GM04504 (cell line): ENCODE results near the gene PACRG.

Experiments
- DNase-seq: peaks from one replicate; pipeline ENCODE4 v3.0.0-alpha.2; 2012; ENCODE audit warnings: low read depth

PACRG gene

GRCh38 chr6:163288915-163289314, 561.1 kb downstream of the PACRG start:
- no peak for DNase-seq

GRCh38 chr6:163289447-163289846, 561.7 kb downstream of the PACRG start:
- no peak for DNase-seq

- DNase-seq, result no peak
Measured at GRCh38 chr6:163290545-163291274, 562.9 kb downstream of the PACRG start.

- no peak for DNase-seq
Measured at GRCh38 chr6:163291622-163292021, 563.8 kb downstream of the PACRG start.

- no peak for DNase-seq
Measured at GRCh38 chr6:163293286-163293685, 565.5 kb downstream of the PACRG start.

GRCh38 chr6:163294734-163295133, 567.0 kb downstream of the PACRG start:
- DNase-seq, result no peak

- no peak for DNase-seq
Measured at GRCh38 chr6:163296835-163297519, 569.2 kb downstream of the PACRG start.

GRCh38 chr6:163298079-163298830, 570.5 kb downstream of the PACRG start:
- no peak for DNase-seq

- DNase-seq, result no peak
Measured at GRCh38 chr6:163300838-163301237, 573.1 kb downstream of the PACRG start.

GRCh38 chr6:163301726-163302635, 574.2 kb downstream of the PACRG start:
- DNase-seq, result no peak

- no peak for DNase-seq
Measured at GRCh38 chr6:163302747-163303146, 575.0 kb downstream of the PACRG start.

- DNase-seq, result no peak
Measured at GRCh38 chr6:163306000-163306399, 578.2 kb downstream of the PACRG start.

GRCh38 chr6:163308629-163309440, 581.1 kb downstream of the PACRG start:
- no peak for DNase-seq

- no peak for DNase-seq
Measured at GRCh38 chr6:163309491-163310026, 581.8 kb downstream of the PACRG start.

- no peak for DNase-seq
Measured at GRCh38 chr6:163310096-163310972, 582.6 kb downstream of the PACRG start.

GRCh38 chr6:163310973-163311383, 583.2 kb downstream of the PACRG start:
- no peak for DNase-seq

- DNase-seq, result no peak
Measured at GRCh38 chr6:163311830-163312229, 584.1 kb downstream of the PACRG start.

- no peak for DNase-seq
Measured at GRCh38 chr6:163313566-163313965, 585.8 kb downstream of the PACRG start.

- DNase-seq, result no peak
Measured at GRCh38 chr6:163313981-163314380, 586.2 kb downstream of the PACRG start.
